GM23338 (cell line): ENCODE measurements around the gene EHD4. TPM values are rescaled to one million over a fixed set of nuclear protein-coding genes. Genes with fewer than 3 reads are reported as not detected.

Source experiments
- ATAC-seq: fragments of 200-7000 bp; cut with Tn5 transposase; 3 replicates; pipeline ENCODE4 v1.9.1; 2020
- DNase-seq: peaks from one replicate; pipeline ENCODE4 v3.0.0-alpha.2; 2015; ENCODE audit warnings: low spot score
- H2AFZ ChIP-seq: fragments of 200-600 bp; sonication (generic); 2 replicates; pipeline ENCODE4 v1.8.0; 2016; ENCODE audit warnings: antibody characterized with exemption, mild to moderate bottlenecking, moderate library complexity
- H3F3A ChIP-seq: fragments of 200-600 bp; sonication (generic); replicated peaks from 2 replicates; pipeline ENCODE4 v1.8.0; 2017; ENCODE audit warnings: antibody characterized with exemption, mixed run types, low read depth
- H3K27ac ChIP-seq: fragments of 200-600 bp; sonication (generic); 2 replicates; pipeline ENCODE4 v1.6.1; 2016; ENCODE audit warnings: low read depth
- H3K27me3 ChIP-seq: fragments of 200-600 bp; sonication (generic); 2 replicates; pipeline ENCODE4 v1.8.0; 2016; ENCODE audit warnings: mild to moderate bottlenecking, mixed run types, moderate library complexity; ENCODE audit not compliant: insufficient read depth
- H3K36me3 ChIP-seq: fragments of 200-600 bp; sonication (generic); 2 replicates; pipeline ENCODE4 v1.8.0; 2016; ENCODE audit warnings: mild to moderate bottlenecking; ENCODE audit not compliant: insufficient read depth
- H3K4me1 ChIP-seq: fragments of 200-600 bp; sonication (generic); 2 replicates; pipeline ENCODE4 v1.8.0; 2016; ENCODE audit warnings: mild to moderate bottlenecking, moderate library complexity; ENCODE audit not compliant: insufficient read depth
- H3K4me2 ChIP-seq: fragments of 200-600 bp; sonication (generic); 2 replicates; pipeline ENCODE4 v1.7.1; 2017; ENCODE audit warnings: mixed run types
- H3K4me3 ChIP-seq: fragments of 200-600 bp; sonication (generic); 2 replicates; pipeline ENCODE4 v1.6.1; 2016; ENCODE audit warnings: mixed run types
- H3K79me2 ChIP-seq: fragments of 200-600 bp; sonication (generic); replicated peaks from 2 replicates; pipeline ENCODE4 v1.8.0; 2017; ENCODE audit warnings: mild to moderate bottlenecking; ENCODE audit not compliant: insufficient read depth
- H3K9me2 ChIP-seq: fragments of 200-600 bp; sonication (generic); 2 replicates; pipeline ENCODE4 v1.8.0; 2017; ENCODE audit not compliant: insufficient read depth
- H4K20me1 ChIP-seq: fragments of 200-600 bp; sonication (generic); replicated peaks from 2 replicates; pipeline ENCODE4 v1.8.0; 2017; ENCODE audit warnings: mild to moderate bottlenecking; ENCODE audit not compliant: insufficient read depth
- H3K27ac Mint-ChIP-seq: 2 replicates; pipeline ENCODE4 v1.8.0; 2020; ENCODE audit warnings: inconsistent platforms, mild to moderate bottlenecking, moderate library complexity, mixed read lengths
- H3K27me3 Mint-ChIP-seq: 3 replicates; pipeline ENCODE4 v1.8.0; 2022; ENCODE audit warnings: low read depth, mild to moderate bottlenecking, moderate library complexity, mixed read lengths, inconsistent platforms; ENCODE audit not compliant: insufficient read depth, poor library complexity
- H3K36me3 Mint-ChIP-seq: 3 replicates; pipeline ENCODE4 v1.8.0; 2021; ENCODE audit warnings: low read depth, mild to moderate bottlenecking, inconsistent platforms, moderate library complexity, mixed read lengths
- H3K4me1 Mint-ChIP-seq: 3 replicates; pipeline ENCODE4 v1.8.0; 2020; ENCODE audit warnings: mild to moderate bottlenecking, inconsistent platforms, mixed read lengths
- H3K4me3 Mint-ChIP-seq: 3 replicates; pipeline ENCODE4 v1.8.0; 2021; ENCODE audit warnings: moderate library complexity, mild to moderate bottlenecking, inconsistent platforms, mixed read lengths
- H3K9me3 Mint-ChIP-seq: 3 replicates; pipeline ENCODE4 v1.8.0; 2020; ENCODE audit warnings: moderate library complexity, mild to moderate bottlenecking, inconsistent platforms, mixed read lengths
- CREB1 ChIP-seq: fragments of 250-450 bp; sonication (Bioruptor Pico); IDR thresholded peaks from 2 replicates; pipeline ENCODE4 v1.5.0; 2020; ENCODE audit warnings: low read depth, mild to moderate bottlenecking, moderate library complexity
- EZH2 ChIP-seq: fragments of 200-600 bp; sonication (generic); IDR thresholded peaks from one replicate; pipeline ENCODE4 v1.8.0; 2017; ENCODE audit warnings: antibody characterized with exemption, mild to moderate bottlenecking, low read depth; ENCODE audit not compliant: unreplicated experiment
- EZH2phosphoT487 ChIP-seq: fragments of 200-600 bp; sonication (generic); IDR thresholded peaks from one replicate; pipeline ENCODE4 v1.8.1; 2018; ENCODE audit warnings: antibody characterized with exemption; ENCODE audit not compliant: unreplicated experiment
- JUNB ChIP-seq: IDR thresholded peaks from one replicate; pipeline ENCODE4 v1.6.1; 2016; ENCODE audit warnings: antibody characterized with exemption; ENCODE audit not compliant: unreplicated experiment
- NANOG ChIP-seq: IDR thresholded peaks from 2 replicates; pipeline ENCODE4 v1.6.1; 2016; ENCODE audit warnings: antibody characterized with exemption, borderline replicate concordance
- POLR2AphosphoS5 ChIP-seq: IDR thresholded peaks from 2 replicates; pipeline ENCODE4 v1.6.1; 2016; ENCODE audit warnings: antibody characterized with exemption, low read depth
- REST ChIP-seq: IDR thresholded peaks from one replicate; pipeline ENCODE4 v1.6.1; 2018; ENCODE audit warnings: antibody characterized with exemption; ENCODE audit not compliant: unreplicated experiment
- STAT1 ChIP-seq: IDR thresholded peaks from one replicate; pipeline ENCODE4 v1.6.1; 2016; ENCODE audit warnings: antibody characterized with exemption; ENCODE audit not compliant: unreplicated experiment
- ZNF114 ChIP-seq: fragments of 250-450 bp; sonication (Bioruptor Pico); IDR thresholded peaks from 2 replicates; pipeline ENCODE4 v1.5.0; 2020; ENCODE audit warnings: mild to moderate bottlenecking, moderate library complexity
- ZNF331 ChIP-seq: fragments of 250-450 bp; sonication (Bioruptor Pico); IDR thresholded peaks from 2 replicates; pipeline ENCODE4 v1.5.0; 2020; ENCODE audit warnings: low read depth, mild to moderate bottlenecking, moderate library complexity
- polyA plus RNA-seq: library from polyadenylated mRNA; unstranded; fragments of >200 nt; fragmentation: Nextera tagmentation; extraction: Ambion mirVana; gene quantifications from 2 replicates; pipeline ENCODE4 v1.2.1, GENCODE V29; 2016
- total RNA-seq: library from RNA; depleted of rRNA; stranded (reverse); fragments of >200 nt; shearing (Covaris generic); gene quantifications from 2 replicates; pipeline ENCODE4 v1.2.3, GENCODE V29; 2014
- TF ChIP-seq, protein P1 (sequence below): fragments of 250-450 bp; sonication (Bioruptor Pico); IDR thresholded peaks from 2 replicates; pipeline ENCODE4 v1.5.0; 2020; ENCODE audit warnings: mild to moderate bottlenecking, moderate library complexity
- TF ChIP-seq, protein P2 (sequence below): IDR thresholded peaks from 2 replicates; pipeline ENCODE4 v1.6.1; 2016; ENCODE audit warnings: antibody characterized with exemption
- TF ChIP-seq, protein P3 (sequence below), 2 experiments: fragments of 200-600 bp in 1 of 2; sonication (generic) in 1 of 2; conservative IDR thresholded peaks; 2 replicates each; pipeline versions ENCODE4 v1.5.1 to v1.6.1; 2016 to 2017; ENCODE audit warnings: antibody characterized with exemption in 2 of 2, low read depth in 2 of 2, mild to moderate bottlenecking in 2 of 2, moderate library complexity in 1 of 2

EHD4 gene
- total and polyA plus RNA-seq, 2 experiments from 2014 or later = 13.0 to 31.0 TPM

GRCh38 chr15:41854443-41854842 is 117.9 kb downstream of the EHD4 start:
- peaks cover 6% of the 10 kb centered on the region for H3K4me1 Mint-ChIP-seq
- no peaks in the 10 kb centered on the region for H3K36me3 Mint-ChIP-seq
- no peaks in the 10 kb centered on the region for H4K20me1 ChIP-seq
- no peak overlapping the region for H3K27ac ChIP-seq
- H3K4me3 ChIP-seq = no peak overlapping the region
- ATAC-seq = no peak
- H3K4me2 ChIP-seq = no peak overlapping the region
- H2AFZ ChIP-seq = no peak overlapping the region
- no peaks in the 10 kb centered on the region for H3F3A ChIP-seq
- no peaks in the 10 kb centered on the region for H3K36me3 ChIP-seq
- no peak overlapping the region for H3K27ac Mint-ChIP-seq
- H3K27me3 Mint-ChIP-seq = peaks cover 9% of the 10 kb centered on the region
- TF ChIP-seq POLR2AphosphoS5 (no peak), CREB1 (CRISPR knock-in tag) (no peak), STAT1 (no peak), NANOG (no peak), ZNF331 (no peak), EZH2 (no peak), ZNF114 (CRISPR knock-in tag) (no peak), JUNB (no peak), REST (no peak), EZH2phosphoT487 (no peak)
- TF ChIP-seq, protein P1, sequence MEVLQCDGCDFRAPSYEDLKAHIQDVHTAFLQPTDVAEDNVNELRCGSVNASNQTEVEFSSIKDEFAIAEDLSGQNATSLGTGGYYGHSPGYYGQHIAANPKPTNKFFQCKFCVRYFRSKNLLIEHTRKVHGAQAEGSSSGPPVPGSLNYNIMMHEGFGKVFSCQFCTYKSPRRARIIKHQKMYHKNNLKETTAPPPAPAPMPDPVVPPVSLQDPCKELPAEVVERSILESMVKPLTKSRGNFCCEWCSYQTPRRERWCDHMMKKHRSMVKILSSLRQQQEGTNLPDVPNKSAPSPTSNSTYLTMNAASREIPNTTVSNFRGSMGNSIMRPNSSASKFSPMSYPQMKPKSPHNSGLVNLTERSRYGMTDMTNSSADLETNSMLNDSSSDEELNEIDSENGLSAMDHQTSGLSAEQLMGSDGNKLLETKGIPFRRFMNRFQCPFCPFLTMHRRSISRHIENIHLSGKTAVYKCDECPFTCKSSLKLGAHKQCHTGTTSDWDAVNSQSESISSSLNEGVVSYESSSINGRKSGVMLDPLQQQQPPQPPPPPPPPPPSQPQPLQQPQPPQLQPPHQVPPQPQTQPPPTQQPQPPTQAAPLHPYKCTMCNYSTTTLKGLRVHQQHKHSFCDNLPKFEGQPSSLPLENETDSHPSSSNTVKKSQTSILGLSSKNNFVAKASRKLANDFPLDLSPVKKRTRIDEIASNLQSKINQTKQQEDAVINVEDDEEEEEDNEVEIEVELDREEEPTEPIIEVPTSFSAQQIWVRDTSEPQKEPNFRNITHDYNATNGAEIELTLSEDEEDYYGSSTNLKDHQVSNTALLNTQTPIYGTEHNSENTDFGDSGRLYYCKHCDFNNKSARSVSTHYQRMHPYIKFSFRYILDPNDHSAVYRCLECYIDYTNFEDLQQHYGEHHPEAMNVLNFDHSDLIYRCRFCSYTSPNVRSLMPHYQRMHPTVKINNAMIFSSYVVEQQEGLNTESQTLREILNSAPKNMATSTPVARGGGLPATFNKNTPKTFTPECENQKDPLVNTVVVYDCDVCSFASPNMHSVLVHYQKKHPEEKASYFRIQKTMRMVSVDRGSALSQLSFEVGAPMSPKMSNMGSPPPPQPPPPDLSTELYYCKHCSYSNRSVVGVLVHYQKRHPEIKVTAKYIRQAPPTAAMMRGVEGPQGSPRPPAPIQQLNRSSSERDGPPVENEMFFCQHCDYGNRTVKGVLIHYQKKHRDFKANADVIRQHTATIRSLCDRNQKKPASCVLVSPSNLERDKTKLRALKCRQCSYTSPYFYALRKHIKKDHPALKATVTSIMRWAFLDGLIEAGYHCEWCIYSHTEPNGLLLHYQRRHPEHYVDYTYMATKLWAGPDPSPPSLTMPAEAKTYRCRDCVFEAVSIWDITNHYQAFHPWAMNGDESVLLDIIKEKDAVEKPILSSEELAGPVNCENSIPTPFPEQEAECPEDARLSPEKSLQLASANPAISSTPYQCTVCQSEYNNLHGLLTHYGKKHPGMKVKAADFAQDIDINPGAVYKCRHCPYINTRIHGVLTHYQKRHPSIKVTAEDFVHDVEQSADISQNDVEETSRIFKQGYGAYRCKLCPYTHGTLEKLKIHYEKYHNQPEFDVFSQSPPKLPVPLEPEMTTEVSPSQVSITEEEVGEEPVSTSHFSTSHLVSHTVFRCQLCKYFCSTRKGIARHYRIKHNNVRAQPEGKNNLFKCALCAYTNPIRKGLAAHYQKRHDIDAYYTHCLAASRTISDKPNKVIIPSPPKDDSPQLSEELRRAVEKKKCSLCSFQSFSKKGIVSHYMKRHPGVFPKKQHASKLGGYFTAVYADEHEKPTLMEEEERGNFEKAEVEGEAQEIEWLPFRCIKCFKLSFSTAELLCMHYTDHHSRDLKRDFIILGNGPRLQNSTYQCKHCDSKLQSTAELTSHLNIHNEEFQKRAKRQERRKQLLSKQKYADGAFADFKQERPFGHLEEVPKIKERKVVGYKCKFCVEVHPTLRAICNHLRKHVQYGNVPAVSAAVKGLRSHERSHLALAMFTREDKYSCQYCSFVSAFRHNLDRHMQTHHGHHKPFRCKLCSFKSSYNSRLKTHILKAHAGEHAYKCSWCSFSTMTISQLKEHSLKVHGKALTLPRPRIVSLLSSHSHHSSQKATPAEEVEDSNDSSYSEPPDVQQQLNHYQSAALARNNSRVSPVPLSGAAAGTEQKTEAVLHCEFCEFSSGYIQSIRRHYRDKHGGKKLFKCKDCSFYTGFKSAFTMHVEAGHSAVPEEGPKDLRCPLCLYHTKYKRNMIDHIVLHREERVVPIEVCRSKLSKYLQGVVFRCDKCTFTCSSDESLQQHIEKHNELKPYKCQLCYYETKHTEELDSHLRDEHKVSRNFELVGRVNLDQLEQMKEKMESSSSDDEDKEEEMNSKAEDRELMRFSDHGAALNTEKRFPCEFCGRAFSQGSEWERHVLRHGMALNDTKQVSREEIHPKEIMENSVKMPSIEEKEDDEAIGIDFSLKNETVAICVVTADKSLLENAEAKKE (CRISPR knock-in tag) = no peak
- TF ChIP-seq, protein P2, sequence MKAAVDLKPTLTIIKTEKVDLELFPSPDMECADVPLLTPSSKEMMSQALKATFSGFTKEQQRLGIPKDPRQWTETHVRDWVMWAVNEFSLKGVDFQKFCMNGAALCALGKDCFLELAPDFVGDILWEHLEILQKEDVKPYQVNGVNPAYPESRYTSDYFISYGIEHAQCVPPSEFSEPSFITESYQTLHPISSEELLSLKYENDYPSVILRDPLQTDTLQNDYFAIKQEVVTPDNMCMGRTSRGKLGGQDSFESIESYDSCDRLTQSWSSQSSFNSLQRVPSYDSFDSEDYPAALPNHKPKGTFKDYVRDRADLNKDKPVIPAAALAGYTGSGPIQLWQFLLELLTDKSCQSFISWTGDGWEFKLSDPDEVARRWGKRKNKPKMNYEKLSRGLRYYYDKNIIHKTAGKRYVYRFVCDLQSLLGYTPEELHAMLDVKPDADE = no peak
- TF ChIP-seq, protein P3, sequence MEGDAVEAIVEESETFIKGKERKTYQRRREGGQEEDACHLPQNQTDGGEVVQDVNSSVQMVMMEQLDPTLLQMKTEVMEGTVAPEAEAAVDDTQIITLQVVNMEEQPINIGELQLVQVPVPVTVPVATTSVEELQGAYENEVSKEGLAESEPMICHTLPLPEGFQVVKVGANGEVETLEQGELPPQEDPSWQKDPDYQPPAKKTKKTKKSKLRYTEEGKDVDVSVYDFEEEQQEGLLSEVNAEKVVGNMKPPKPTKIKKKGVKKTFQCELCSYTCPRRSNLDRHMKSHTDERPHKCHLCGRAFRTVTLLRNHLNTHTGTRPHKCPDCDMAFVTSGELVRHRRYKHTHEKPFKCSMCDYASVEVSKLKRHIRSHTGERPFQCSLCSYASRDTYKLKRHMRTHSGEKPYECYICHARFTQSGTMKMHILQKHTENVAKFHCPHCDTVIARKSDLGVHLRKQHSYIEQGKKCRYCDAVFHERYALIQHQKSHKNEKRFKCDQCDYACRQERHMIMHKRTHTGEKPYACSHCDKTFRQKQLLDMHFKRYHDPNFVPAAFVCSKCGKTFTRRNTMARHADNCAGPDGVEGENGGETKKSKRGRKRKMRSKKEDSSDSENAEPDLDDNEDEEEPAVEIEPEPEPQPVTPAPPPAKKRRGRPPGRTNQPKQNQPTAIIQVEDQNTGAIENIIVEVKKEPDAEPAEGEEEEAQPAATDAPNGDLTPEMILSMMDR (conservative IDR thresholded peaks at IDR 0.05; ENCODE audit: low read depth in 2 of 2) = no peak
- no peaks in the 10 kb centered on the region for H3K9me2 ChIP-seq
- no peaks in the 10 kb centered on the region for H3K4me1 ChIP-seq
- no peaks in the 10 kb centered on the region for H3K79me2 ChIP-seq
- no peak for DNase-seq
- no peak overlapping the region for H3K4me3 Mint-ChIP-seq
- no peaks in the 10 kb centered on the region for H3K27me3 ChIP-seq
- no peaks in the 10 kb centered on the region for H3K9me3 Mint-ChIP-seq
